Mammary epithelial cell (primary cell): ENCODE results near the gene CYP4F3.

Experiments
- CTCF ChIP-seq, 2 donors: IDR thresholded peaks in 1 of 2; conservative IDR thresholded peaks in 1 of 2; 2 replicates each; pipeline ENCODE4 v1.5.1; 2011 to 2012; ENCODE audit warnings: inconsistent platforms in 2 of 2, low read length in 2 of 2, mild to moderate bottlenecking in 2 of 2, control low read depth in 1 of 2, low read depth in 1 of 2; ENCODE audit not compliant: insufficient read depth in 1 of 2; ENCODE audit errors: extremely low read depth in 1 of 2
- EZH2 ChIP-seq: IDR thresholded peaks from 2 replicates; pipeline ENCODE4 v1.6.1; 2012; ENCODE audit warnings: low read length, inconsistent platforms, borderline replicate concordance

- no peak for TF ChIP-seq CTCF (conservative IDR thresholded peaks at IDR 0.05 in 1 of 2, IDR thresholded peaks at IDR 0.05 in 1 of 2; ENCODE audit: extremely low read depth in 1 of 2, insufficient read depth in 1 of 2, low read depth in 1 of 2, low read length in 2 of 2)
- no peak for TF ChIP-seq EZH2
Measured at GRCh38 chr19:15612342-15612741, 28.4 kb upstream of the CYP4F3 start.
